PC-3 (cell line): ENCODE results near the gene IER5L. TPM values are rescaled to one million over a fixed set of nuclear protein-coding genes. Genes with fewer than 3 reads are reported as not detected.

Experiments used
- ATAC-seq: fragments of 200-7000 bp; cut with Tn5 transposase; 2 replicates; pipeline ENCODE4 v1.9.1; 2020; ENCODE audit warnings: mild to moderate bottlenecking, moderate library complexity
- BruUV-seq: library from RNA; stranded (reverse); fragments of 400-500 nt; replicated peaks from 2 replicates; lab custom pipeline; 2021; lab: Mats Ljungman, UMichigan
- CTCF ChIA-PET: fragments of 300-600 bp; sonication (Branson Sonifier 250); formaldehyde crosslinking; loops from one replicate; lab custom pipeline; 2022; ENCODE audit warnings: antibody characterized with exemption; lab: Charles Lee
- POLR2A ChIA-PET: fragments of 300-600 bp; sonication (Branson Sonifier 250); formaldehyde crosslinking; loops from one replicate; lab custom pipeline; 2022; ENCODE audit warnings: antibody characterized with exemption; ENCODE audit not compliant: unreplicated experiment; lab: Charles Lee
- DNase-seq: peaks from one replicate; pipeline ENCODE4 v3.0.0-alpha.2; 2015
- H2AFZ ChIP-seq: fragments of 300-600 bp; sonication (generic); 2 replicates; pipeline ENCODE4 v1.6.0; 2016; ENCODE audit warnings: antibody characterized with exemption, low read length
- H3F3A ChIP-seq: fragments of 300-600 bp; sonication (generic); one replicate; pipeline ENCODE4 v1.6.0; 2017; ENCODE audit warnings: antibody characterized with exemption, low read length, control low read depth, mild to moderate bottlenecking; ENCODE audit not compliant: unreplicated experiment
- H3K27ac ChIP-seq: fragments of 300-600 bp; sonication (generic); 2 replicates; pipeline ENCODE4 v1.5.1; 2016; ENCODE audit warnings: mild to moderate bottlenecking, low read length
- H3K27me3 ChIP-seq: fragments of 300-600 bp; sonication (generic); 2 replicates; pipeline ENCODE4 v1.6.1; 2016; ENCODE audit warnings: low read length, mixed read lengths
- H3K36me3 ChIP-seq: fragments of 300-600 bp; sonication (generic); 2 replicates; pipeline ENCODE4 v1.6.1; 2016; ENCODE audit warnings: low read depth, mixed run types, low read length, mixed read lengths
- H3K4me1 ChIP-seq: fragments of 300-600 bp; sonication (generic); 2 replicates; pipeline ENCODE4 v1.5.1; 2016; ENCODE audit warnings: low read length; ENCODE audit not compliant: insufficient read depth
- H3K4me2 ChIP-seq: fragments of 300-600 bp; sonication (generic); 2 replicates; pipeline ENCODE4 v1.6.0; 2016; ENCODE audit warnings: low read length
- H3K4me3 ChIP-seq: fragments of 300-600 bp; sonication (generic); 2 replicates; pipeline ENCODE4 v1.5.1; 2016; ENCODE audit warnings: mild to moderate bottlenecking, low read length, mixed read lengths
- H3K79me2 ChIP-seq: fragments of 300-600 bp; sonication (generic); 2 replicates; pipeline ENCODE4 v1.6.1; 2017; ENCODE audit warnings: low read length, mixed read lengths
- H3K9ac ChIP-seq: fragments of 300-600 bp; sonication (generic); 2 replicates; pipeline ENCODE4 v1.6.0; 2016; ENCODE audit warnings: mild to moderate bottlenecking, low read length
- H3K9me2 ChIP-seq: fragments of 300-600 bp; sonication (generic); replicated peaks from 2 replicates; pipeline ENCODE4 v1.6.1; 2016; ENCODE audit warnings: mixed run types, low read length, mixed read lengths
- H3K9me3 ChIP-seq: fragments of 300-600 bp; sonication (generic); 2 replicates; pipeline ENCODE4 v1.6.1; 2016; ENCODE audit warnings: low read length, mixed read lengths
- H4K20me1 ChIP-seq: fragments of 300-600 bp; sonication (generic); 2 replicates; pipeline ENCODE4 v1.6.1; 2016; ENCODE audit warnings: low read length, mixed read lengths
- CTCF ChIP-seq: fragments of 300-600 bp; sonication (generic); conservative IDR thresholded peaks from 2 replicates; pipeline ENCODE4 v1.5.1; 2017; ENCODE audit warnings: antibody characterized with exemption, low read depth, mild to moderate bottlenecking, low read length
- EZH2 ChIP-seq: fragments of 300-600 bp; sonication (generic); IDR thresholded peaks from one replicate; pipeline ENCODE4 v1.6.1; 2017; ENCODE audit warnings: antibody characterized with exemption, mild to moderate bottlenecking, low read length; ENCODE audit not compliant: unreplicated experiment
- EZH2phosphoT487 ChIP-seq: fragments of 300-600 bp; sonication (generic); IDR thresholded peaks from 2 replicates; pipeline ENCODE4 v1.6.1; 2018; ENCODE audit warnings: mild to moderate bottlenecking, antibody characterized with exemption, low read length, borderline replicate concordance
- intact Hi-C: fragments of 100-400 bp; cut with micrococcal nuclease; formaldehyde crosslinking; loops from 2 replicates; pipeline ENCODE4 v1.9.0; 2023
- total RNA-seq: library from RNA; depleted of rRNA; stranded (reverse); fragments of >200 nt; gene quantifications from 2 replicates; pipeline ENCODE4 v1.2.3, GENCODE V29; 2014

The IER5L gene
- total RNA-seq, 1 experiment from 2014 or later = 46.1 TPM

GRCh38 chr9:129221233-129221632 lies 43.2 kb upstream of the IER5L start:
- ChIA-PET CTCF (interaction anchor here (0.6 kb wide), 1 partner anchor 415 kb away, joined by 3 read pairs; no protein-coding TSS in a partner anchor), POLR2A (no interaction called here)
- no peak for ATAC-seq
- Histone ChIP-seq H3K4me3 (no peak overlapping the region), H3K9me3 (no peaks in the 10 kb centered on the region), H4K20me1 (no peaks in the 10 kb centered on the region), H3K9me2 (no peaks in the 10 kb centered on the region), H3K36me3 (no peaks in the 10 kb centered on the region), H3F3A (no peaks in the 10 kb centered on the region), H3K9ac (no peak overlapping the region), H3K79me2 (no peaks in the 10 kb centered on the region), H3K27me3 (no peaks in the 10 kb centered on the region), H2AFZ (no peak overlapping the region), H3K4me2 (no peak overlapping the region), H3K27ac (no peak overlapping the region), H3K4me1 (no peaks in the 10 kb centered on the region)
- DNase-seq = no peak
- TF ChIP-seq CTCF = no peak
- TF ChIP-seq EZH2phosphoT487 = no peak
- TF ChIP-seq EZH2 = no peak
- intact Hi-C loops = no loop called here
- BruUV-seq = no TSS peak

- Histone ChIP-seq H3K9me3 (no peaks in the 10 kb centered on the region), H3K27me3 (no peaks in the 10 kb centered on the region), H3F3A (no peaks in the 10 kb centered on the region), H4K20me1 (no peaks in the 10 kb centered on the region), H3K79me2 (no peaks in the 10 kb centered on the region), H3K36me3 (no peaks in the 10 kb centered on the region), H2AFZ (no peak overlapping the region), H3K9me2 (no peaks in the 10 kb centered on the region), H3K4me1 (no peaks in the 10 kb centered on the region), H3K9ac (no peak overlapping the region), H3K27ac (no peak overlapping the region), H3K4me2 (no peak overlapping the region), H3K4me3 (no peak overlapping the region)
- DNase-seq = no peak
- ChIA-PET POLR2A (no interaction called here), CTCF (no interaction called here)
- intact Hi-C loops = no loop called here
- no TSS peak for BruUV-seq
- TF ChIP-seq EZH2 (no peak), EZH2phosphoT487 (no peak), CTCF (no peak)
- ATAC-seq = no peak
Observed at GRCh38 chr9:129220771-129221170, 42.7 kb upstream of the IER5L start.

- no peaks in the 10 kb centered on the region for H3K27me3 ChIP-seq
- H3K9me3 ChIP-seq = no peaks in the 10 kb centered on the region
- no peaks in the 10 kb centered on the region for H3K9me2 ChIP-seq
- no peak overlapping the region for H3K9ac ChIP-seq
- no peak for TF ChIP-seq EZH2
- no peak for TF ChIP-seq EZH2phosphoT487
- TF ChIP-seq CTCF = no peak
- H3K4me3 ChIP-seq = no peak overlapping the region
- H3K36me3 ChIP-seq = no peaks in the 10 kb centered on the region
- ChIA-PET CTCF (no interaction called here), POLR2A (no interaction called here)
- no peak overlapping the region for H2AFZ ChIP-seq
- H3K79me2 ChIP-seq = no peaks in the 10 kb centered on the region
- H3F3A ChIP-seq = no peaks in the 10 kb centered on the region
- ATAC-seq (no peak), DNase-seq (no peak)
- no peaks in the 10 kb centered on the region for H4K20me1 ChIP-seq
- BruUV-seq = no TSS peak
- no peak overlapping the region for H3K27ac ChIP-seq
- no peaks in the 10 kb centered on the region for H3K4me1 ChIP-seq
- no peak overlapping the region for H3K4me2 ChIP-seq
- intact Hi-C loops = no loop called here
Observed at GRCh38 chr9:129218918-129219317, 40.9 kb upstream of the IER5L start.
